Measurements from ENCODE around the gene BCAS1.
A peak's percentile ranks its signal among the peaks of the same experiment; 100 is the strongest.
"Not testable (repeated sequence)": the region's sequence is repeated elsewhere in the genome, so short reads cannot be mapped to it uniquely, and the experiment has no call there.

BCAS1 gene

DNA sequence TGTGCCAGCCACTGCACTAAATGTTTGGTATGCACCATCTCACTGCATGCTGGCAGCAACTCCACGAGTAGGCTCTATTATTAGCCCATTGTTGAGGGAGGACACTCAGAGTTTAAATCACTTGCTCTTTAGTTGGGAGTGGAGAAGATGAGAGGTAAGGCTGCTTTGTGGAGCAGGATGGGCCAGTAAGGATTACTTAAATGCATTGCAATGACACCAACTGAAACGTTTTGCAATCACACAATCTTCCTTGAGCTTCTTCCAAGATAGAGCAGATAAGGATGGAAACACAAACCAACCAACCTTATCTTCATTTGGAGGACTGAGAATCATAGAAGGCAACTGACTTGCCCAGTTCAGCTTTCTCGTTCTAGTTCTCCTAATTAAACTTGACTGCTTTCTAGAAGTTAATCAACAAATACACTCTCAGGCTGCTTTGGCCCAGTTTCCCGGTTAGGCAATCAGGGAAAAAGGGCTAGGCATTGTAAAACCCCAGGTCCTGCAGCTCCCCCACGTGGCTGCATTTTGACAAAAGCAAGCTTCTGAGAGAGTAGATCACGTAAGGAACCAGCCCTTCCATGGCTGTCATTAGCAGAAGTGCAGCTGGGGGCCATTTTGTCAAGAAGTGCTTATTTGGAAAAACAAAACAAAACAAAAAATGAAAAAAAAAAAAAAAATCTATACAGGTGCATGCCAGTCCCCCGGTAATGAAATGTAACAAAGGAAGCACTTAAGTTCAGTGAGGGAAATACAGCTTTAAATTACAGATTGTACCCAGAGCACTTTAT lies 130.6 kb downstream of the BCAS1 start:
- peak; percentile 36 for DNase-seq

DNA sequence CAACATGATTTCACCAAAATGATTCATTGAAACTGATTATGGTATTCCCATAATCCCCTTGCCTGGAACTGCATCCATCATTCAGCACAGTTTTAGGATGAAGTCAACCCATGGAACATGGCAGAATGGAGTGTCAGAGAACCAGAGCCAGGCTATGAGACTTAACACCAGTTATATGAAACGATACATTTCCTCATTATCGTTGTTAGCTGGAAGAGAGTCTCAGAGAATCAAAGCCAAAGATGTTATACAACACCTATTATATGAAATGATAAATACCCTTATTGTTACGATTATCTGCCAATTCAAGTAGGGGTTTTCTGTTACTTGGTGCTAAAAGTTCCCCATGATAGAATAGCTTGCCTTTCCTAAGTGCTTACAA lies 131.2 kb downstream of the BCAS1 start:
- no peak for DNase-seq

DNA sequence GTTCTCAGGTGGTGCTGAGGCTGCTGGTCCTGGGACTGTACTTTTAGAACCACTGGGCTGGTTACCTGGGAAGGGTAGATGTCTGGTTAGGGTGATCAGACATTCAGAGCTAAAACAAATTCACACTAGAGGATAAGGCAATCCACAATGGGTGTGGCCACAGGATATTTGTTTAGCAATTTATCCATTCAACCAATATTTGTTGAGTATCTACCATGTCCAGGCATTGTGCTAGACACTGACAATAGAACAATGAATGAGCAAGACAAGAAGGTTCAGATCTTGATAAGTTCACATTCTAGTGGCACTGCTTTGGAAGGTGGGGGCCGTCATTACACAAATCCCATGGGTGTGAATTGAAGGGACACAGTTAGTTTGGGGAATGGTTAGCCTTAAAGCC lies 131.7 kb downstream of the BCAS1 start:
- DNase-seq = no peak

DNA sequence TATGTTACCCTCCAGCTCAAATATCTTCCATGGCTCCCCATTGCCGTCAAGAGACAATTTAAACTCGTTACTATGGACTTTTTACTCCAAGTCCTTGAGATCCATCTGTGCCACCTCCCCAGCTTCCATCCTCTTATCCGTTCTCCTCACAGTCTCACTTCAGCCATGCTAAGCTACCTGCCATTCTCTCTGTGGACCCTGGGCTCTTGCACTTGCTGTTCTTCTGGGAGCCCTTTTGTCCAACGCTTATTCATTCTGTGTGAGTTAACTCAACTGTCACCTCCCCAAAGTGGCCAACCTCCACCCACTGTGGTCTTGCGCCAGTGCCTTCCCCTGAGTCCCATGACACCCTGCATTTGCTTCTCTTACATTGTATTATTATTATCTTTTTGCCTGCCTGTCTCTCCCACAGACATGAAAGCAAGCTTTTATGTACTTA lies 132.4 kb downstream of the BCAS1 start:
- DNase-seq = no peak

DNA sequence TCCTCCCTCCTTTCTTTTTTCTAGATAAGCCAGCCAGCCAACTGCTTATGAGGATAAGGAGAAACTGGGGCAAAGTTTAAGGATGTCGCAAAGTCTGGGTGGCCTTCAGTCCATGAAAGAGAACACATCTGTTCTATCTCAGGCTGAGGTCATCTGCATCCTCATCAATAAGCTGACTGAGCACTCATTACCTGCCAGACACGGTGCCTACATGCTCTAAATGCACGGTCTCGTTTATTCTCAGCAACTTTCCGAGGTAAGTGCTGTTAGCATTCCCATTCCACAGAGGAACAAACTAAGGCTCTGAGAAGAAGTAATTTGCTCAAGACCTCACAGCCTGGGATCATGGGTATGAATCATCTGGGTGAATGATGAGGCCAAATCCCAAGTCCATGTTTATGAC lies 133.1 kb downstream of the BCAS1 start:
- DNase-seq = no peak

DNA sequence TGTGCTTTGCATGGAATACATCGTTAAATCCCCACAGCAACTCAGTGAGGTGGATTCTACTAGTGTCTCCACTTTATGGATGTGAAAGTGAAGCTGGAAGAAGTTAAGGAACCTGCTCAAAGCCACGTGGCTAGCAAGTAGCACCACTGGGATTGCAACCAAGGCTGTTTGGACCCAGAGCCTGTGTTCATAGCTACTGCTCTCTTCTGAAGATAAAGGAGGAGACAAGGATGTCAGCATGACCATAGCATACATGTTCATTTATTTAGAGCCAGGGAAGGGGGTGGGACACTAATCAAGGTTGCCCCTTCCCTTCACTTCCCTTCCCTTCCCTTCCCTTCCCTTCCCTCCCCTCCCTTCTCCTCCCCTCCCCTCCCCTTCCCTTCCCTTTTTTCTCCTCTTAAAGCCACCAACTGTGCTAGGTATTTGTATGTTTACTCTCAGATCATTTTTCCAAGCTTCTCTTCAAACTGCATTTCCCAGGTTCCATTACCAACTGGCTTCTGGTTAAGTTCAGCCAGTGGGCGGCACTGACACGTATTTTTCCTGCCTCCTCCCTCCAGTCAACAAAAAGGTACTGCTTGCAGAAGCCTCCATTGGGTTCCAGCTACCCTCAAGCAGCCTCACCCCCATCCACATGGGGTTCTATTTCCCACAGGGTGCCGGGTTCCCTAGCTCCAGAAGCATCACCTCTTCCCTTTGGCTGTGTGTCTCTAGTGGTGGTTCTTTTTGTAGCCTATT lies 134.9 kb downstream of the BCAS1 start:
- DNase-seq = no peak

DNA sequence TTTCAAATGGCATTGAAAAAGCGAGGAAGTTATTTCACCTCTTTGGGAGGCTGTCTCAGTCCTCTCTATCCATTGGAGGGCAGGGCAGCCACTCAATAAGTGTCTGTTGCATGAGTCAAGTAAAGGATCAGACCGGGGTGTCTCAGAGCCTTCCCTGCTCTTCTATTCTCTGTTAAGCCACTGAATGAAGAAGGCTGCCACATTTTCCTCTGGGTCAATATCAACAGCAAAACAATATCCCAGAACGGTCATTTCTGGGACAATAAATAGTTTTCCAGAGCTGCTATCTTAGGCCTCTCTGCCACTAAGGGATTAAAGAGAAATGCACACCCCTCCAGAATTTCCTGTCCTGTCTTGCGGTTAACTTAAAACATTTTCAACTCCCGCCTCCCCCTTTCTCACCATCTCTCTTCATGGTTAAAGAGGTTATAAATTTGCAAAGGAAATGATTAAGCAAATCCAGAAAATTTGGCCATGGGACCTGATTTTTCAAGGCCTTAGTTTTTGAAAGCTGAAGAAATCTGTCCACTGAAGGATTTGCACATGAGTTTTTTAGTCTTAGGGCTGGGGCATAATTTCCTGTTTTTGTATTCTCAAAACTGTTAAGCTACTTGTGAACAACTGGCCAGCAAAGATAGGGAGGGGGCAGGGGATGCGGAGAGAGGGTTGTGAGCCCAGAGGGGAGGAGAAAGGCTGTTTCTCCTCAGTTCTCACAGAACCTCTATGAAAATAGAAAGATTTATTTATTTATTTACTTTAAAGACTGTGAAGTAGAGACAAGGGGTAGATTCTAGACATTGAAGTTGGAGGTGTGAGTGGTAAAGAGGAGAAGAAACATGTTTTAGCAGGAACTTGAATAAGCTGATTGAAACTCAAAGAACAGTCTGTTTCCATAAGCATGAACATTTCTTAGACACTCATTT lies 135.7 kb downstream of the BCAS1 start:
- DNase-seq = peak; percentile 15

DNA sequence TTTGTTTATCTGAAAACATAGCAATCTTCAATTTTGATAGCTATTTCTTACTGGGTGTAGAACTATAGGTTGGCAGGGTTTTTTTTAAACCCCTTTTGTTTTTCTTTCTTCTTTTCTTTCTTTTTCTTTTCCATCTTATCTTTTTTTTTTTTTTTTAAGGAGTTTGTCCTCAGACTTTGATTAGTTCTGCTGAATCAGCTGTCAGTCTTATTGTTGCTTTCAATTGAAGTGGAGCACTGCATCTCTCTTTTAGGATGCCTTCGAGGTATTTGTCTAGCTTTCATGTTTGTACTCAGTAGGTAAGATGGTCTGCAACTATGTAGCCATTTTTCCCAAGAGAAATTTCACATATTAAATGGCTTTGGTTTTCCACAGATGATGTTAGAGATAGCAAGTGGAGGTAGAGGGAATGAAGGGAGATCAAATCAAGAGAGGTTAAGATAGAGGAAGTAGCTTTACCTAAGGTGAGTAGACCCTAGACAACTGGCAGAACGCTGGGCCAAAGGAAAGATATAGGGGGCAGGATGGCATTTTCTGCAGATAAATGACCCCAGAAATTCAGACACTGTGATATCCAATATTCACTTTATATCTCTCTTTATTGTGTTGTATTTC lies 137.1 kb downstream of the BCAS1 start:
- DNase-seq = no peak

DNA sequence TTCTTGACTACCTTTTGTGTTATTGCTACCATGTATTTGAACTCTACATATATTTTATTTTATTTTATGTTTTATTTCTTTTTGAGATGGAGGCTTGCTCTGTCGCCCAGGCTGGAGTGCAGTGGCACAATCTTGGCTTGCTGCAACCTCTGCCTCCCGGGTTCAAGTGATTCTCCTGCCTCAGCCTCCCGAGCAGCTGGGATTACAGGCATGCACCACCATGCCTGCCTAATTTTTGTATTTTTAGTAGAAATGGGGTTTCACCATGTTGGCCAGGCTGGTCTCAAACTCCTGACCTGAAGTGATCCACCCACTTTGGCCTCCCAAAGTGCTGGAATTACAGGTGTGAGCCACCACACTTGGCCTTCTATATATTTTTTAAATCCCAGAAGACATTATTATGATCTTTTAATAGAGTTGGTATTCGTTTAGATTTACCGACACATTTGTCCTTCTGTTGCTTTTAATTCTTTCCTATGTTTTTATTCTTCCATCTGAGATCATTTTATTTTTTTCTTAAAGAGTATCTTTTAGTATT lies 137.7 kb downstream of the BCAS1 start:
- DNase-seq = not testable (repeated sequence)

DNA sequence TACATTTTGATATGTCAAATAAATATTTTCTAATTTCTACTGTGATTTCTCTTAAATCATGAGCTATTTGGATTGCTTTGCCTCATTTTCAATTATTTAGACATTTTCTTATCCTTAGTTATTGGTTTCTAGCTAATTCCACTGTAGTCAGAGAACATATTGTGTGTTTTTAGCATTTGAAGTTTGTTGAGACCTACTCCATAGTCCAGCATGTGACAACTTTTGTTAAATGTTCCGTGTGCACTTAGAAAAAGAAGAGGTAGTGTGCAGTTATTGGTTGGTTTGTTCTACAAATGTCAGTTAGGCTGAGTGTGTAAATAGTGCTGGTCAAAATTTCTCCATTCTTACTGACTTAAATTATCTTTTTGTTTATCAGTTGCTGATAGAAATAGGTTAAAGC lies 138.8 kb downstream of the BCAS1 start:
- DNase-seq = no peak

DNA sequence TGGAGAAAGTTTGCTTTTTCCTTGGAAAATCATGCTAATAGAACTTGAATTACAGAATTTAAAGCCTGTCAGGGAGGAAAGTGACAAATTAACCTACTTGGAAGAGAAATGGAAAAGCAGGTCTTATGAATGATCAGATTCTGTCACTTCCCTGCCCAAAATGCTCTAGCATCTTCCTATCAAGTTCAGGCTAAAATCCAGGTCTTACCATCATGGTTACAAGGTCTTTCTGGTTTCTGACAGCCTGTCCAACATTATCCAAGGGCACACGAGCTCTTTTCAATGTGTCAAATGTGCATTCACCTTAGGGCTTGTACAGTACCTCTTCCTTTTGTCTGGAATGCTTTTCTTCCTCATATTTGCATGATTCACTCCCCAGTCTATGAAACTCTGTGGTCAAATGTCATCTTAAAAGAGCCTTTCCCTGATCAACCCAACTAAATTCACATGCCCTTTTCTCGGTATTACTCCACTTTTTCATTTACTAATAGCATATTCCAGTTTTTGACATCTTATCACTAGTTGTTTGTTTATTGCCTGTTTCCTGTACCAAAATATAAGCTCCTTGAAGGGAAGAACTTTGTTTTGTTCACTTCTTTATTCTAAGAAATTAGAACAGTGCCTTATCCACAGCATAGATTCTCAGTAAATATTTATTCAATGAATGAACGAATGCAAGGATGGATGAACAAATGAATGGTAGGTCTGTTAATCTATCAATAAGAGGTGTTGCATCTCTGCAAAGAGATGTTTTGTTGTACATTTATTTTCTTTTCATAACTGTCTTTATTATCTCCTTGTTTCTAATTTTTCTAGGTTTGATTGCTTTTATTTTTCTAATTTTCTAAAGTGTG lies 139.5 kb downstream of the BCAS1 start:
- DNase-seq = no peak

DNA sequence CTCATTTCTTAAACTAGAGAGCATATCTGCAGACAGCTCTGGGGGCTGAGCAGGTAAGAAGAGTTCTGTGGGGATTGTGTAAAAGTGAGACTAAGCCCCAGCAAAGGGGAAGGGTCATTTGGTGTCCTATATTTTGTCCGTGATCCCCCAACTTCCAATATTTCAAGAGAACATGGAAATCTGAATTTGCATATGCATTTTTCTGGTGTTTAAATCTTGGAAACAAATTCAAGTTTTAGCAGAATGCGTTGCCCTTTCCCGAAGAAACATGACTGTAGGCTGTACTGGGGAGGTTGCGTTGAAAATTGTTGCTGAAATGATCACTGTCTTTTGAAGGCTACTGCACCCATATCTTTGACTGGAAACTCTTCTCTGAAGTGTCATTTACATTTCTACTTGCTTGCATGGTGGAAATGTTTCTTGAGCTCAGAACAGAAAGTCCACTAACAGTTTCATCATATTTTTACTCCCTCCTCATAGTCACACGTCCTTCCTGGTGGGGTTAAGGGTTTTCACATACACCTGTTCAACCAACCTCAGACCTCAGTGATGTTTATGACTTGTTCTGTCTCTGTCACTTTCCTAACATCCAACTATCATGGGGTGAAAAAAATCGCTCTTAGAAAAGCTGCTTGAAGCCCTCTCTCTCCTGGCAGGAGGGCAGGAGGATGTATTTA lies 140.3 kb downstream of the BCAS1 start:
- no peak for DNase-seq

DNA sequence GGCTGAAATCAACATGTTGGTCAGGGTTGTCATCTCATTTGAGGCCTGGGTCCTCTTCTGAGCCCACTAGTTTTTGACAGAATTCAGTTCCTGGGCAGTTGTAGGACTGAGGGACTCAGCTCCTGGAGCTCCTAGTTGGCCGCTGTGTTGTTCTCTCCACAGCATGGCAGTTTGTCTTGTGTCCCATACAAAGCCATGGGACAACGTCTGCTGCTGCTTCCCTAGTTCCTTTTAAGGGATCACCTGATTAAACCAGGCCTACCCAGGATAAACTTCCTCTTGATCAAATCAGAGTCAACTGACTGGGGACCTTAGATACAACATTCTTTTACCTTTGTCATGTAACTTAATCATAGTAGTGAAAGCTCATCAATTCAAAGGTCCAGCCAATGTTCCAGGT lies 141.0 kb downstream of the BCAS1 start:
- no peak for DNase-seq

DNA sequence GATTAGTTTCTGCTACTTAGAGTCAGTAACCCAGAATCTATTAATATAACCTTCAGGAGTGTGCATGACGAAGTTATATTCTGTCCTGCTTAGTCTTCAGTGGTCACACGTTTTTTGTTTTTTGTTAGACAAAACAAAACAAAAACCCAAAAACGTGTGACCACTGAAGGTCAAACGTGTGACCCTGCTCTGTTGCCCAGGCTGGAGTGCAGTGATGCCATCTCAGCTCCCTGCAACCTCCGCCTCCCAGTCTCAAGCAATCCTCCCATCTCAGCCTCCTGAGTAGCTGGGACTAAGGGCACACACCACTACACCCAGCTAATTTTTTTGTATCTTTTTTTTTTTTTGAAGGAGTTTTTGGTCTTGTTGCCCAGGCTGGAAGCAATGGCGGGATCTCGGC lies 142.4 kb downstream of the BCAS1 start:
- no peak for DNase-seq

DNA sequence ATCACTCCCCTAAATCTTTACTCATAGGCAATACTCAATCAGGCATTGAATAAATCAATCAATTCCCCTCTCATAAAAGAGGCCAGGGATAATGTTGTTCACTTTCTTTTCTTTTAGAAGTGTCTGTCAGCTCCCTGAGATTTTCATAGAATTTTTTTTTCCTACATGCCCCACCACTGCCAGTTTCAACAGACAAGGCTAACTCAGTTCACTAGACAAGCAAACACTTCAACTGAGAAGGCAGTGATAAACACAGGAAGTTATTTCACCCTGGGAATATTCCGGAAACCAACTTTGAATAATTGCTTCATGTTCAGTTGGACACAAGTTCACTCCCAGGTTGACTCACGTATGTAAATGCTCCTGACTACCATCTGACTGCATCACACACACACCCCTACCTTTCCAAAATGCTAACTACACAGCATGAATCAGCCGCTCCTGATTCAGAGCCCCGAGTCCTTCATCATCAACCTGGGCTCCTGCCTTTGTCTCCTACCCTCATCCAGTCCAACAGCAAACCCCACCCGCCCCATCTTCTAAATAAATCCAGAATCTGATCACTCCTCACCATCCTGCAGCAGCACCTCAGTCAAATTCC lies 143.9 kb downstream of the BCAS1 start:
- DNase-seq = no peak

DNA sequence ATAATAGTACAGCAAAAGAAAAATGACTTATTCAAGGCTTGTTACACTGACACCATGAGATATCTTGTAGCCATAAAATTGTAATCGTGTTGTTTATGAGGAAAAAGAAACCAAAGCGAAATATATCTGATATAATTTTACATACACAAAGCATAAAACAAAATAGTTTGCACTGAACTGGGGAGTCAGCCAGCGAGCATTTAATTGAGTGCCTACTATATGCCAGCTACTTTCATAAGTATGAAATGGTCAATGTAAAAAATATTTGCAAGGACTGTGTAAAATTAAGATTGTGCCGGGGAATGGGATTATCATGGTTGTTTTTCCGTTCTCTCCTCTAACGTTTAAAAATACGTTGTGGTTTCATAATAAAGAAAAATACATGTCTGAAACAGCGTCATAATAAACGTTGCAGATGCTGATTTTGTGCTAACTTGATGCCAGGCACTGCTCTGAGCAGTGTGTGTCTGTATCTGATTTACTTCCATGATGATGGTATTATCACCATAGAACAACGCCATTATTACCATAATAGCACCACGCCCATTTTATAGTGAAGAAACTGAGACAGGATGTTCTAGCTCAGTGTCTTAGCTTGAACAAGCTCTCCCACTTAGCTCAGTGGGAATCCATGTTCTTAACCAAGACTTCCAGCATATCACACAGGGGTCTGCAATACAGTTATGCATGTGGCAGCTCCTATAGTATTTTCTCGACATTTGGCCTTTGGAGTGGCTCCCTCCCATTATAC lies 144.6 kb downstream of the BCAS1 start:
- DNase-seq = no peak

DNA sequence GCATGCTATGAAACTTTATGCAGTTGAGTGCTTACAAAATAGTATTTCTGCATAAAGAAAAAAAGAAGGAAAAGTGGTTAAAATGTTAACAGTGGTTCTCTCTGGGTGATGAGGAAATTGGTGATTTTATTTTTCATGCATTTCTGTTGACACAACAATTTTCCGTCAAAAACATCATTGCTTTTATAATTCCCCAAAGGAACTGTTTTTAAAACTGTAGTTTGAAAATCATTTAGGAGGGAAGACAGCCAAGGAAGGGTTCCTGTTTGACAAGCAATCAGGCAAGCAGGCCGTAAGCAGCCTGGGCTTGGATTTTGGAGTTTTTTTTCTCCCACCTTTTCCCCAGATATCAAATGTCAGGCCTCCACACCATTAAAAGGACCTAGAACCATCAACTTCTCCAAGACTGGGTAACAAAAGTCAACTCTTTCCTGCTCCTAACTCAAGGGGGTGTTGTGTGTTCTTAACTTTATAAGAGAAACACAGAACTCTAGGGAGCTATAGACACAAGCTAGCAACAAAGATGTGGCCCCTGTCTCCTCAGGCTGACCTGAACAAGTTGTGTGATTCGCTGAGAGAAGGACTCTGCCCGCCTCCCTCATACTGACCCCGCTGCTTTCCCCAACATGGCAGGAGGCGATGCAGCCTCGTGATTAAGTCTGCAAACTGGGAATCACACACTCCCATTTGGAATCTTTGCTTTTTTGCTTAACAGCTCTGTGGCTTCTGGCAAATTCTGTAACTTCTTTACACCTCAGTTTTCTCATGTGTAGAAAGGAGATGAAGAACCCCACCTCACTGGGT lies 146.6 kb downstream of the BCAS1 start:
- no peak for DNase-seq

DNA sequence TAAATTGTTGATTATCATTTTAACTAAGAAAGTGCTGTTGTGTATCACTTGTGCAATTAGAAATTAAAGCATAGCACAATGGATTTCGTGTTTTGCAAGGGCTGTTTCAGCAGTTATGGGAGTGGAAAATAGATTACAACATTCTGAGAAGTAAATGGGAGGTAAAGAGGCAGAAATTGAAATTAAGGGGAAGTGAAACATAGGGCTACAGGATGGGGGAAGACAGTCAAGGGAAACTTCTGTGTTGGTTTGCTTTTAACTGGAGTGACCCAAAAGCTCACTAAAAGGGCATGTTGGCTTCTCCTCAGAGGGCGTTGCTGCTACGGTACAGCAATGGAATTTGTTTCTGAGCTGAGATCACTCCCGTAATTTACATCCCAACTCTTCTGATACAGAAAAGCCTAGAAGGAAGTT lies 147.5 kb downstream of the BCAS1 start:
- no peak for DNase-seq

DNA sequence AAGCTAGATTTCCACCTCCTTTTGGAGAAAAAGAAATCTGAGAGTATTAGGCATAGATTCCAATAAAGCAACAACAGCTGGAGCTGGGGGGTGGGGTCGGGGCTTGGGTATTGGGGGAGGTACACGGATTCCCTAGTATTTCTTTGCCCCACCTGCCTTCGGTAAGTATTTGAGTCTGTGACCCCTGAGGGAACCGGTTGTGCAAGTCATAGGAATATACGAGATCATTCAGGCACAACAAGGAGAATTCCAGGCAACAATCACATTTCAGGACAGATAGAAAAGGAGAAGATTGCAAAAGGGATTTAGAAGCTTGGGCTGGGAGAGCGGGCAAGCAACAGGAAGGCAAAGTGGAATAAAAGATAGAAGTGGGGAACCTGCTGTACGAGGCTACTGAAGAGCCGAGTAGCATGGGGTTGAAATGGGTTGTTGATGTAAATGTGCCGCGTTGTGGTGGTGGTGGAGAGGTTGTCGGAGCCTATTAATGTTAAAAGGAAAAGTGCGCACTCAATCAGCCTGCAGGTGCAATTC lies 148.9 kb downstream of the BCAS1 start:
- DNase-seq = no peak

Measured in central memory CD4-positive, alpha-beta T cell (primary cell).